HUDEP-2 (cell line): ENCODE measurements around the gene MEP1A.
"Not testable (repeated sequence)": the region's sequence is repeated elsewhere in the genome, so short reads cannot be mapped to it uniquely, and the experiment has no call there.

Experiments used
- DNase-seq, 76 experiments: peaks; one replicate each; lab custom pipeline; 2025; ENCODE audit not compliant: unreplicated experiment in 76 of 76; lab: John Stamatoyannopoulos, UW

Gene MEP1A

GRCh38 chr6:46828939-46829338, 35.8 kb downstream of the MEP1A start:
- no peak for DNase-seq

- DNase-seq: no peak
These were observed 39.6 kb downstream of the MEP1A start for GRCh38 chr6:46832816-46833215.

GRCh38 chr6:46834257-46834916, 41.2 kb downstream of the MEP1A start:
- DNase-seq: not testable (repeated sequence)

GRCh38 chr6:46834991-46835390, 41.8 kb downstream of the MEP1A start:
- not testable (repeated sequence) for DNase-seq

- no peak for DNase-seq
These were observed 44.8 kb downstream of the MEP1A start for GRCh38 chr6:46838033-46838432.

- not testable (repeated sequence) for DNase-seq
These were observed 49.2 kb downstream of the MEP1A start for GRCh38 chr6:46842252-46842846.

GRCh38 chr6:46845126-46845525, 51.9 kb downstream of the MEP1A start:
- no peak for DNase-seq

- DNase-seq: peak in 63 of 76 experiments; percentile 12 to 77 (median 49)
These were observed 55.6 kb downstream of the MEP1A start for GRCh38 chr6:46848684-46849360.

- DNase-seq: no peak
These were observed 56.1 kb downstream of the MEP1A start for GRCh38 chr6:46849361-46849690.

- no peak for DNase-seq
These were observed 57.6 kb downstream of the MEP1A start for GRCh38 chr6:46850792-46851191.

- DNase-seq: not testable (repeated sequence)
These were observed 58.4 kb downstream of the MEP1A start for GRCh38 chr6:46851576-46851975.

- DNase-seq: peak in 18 of 76 experiments; percentile 4 to 34 (median 14)
These were observed 62.8 kb downstream of the MEP1A start for GRCh38 chr6:46855966-46856365.

- DNase-seq: no peak
These were observed 69.2 kb downstream of the MEP1A start for GRCh38 chr6:46862381-46862780.

GRCh38 chr6:46863791-46864190, 70.6 kb downstream of the MEP1A start:
- no peak for DNase-seq

GRCh38 chr6:46865221-46865620, 72.0 kb downstream of the MEP1A start:
- DNase-seq: no peak

- DNase-seq: no peak
These were observed 74.2 kb downstream of the MEP1A start for GRCh38 chr6:46867411-46867810.

- DNase-seq: no peak
These were observed 82.9 kb downstream of the MEP1A start for GRCh38 chr6:46876126-46876525.

- DNase-seq: no peak
These were observed 85.8 kb downstream of the MEP1A start for GRCh38 chr6:46879003-46879402.

GRCh38 chr6:46882645-46883044, 89.5 kb downstream of the MEP1A start:
- no peak for DNase-seq

GRCh38 chr6:46888031-46888430, 94.8 kb downstream of the MEP1A start:
- no peak for DNase-seq

GRCh38 chr6:46888578-46888977, 95.4 kb downstream of the MEP1A start:
- DNase-seq: no peak
